Measurements from ENCODE around the gene FGFBP3. TPM values are rescaled to one million over a fixed set of nuclear protein-coding genes. Genes with fewer than 3 reads are reported as not detected.

Gene FGFBP3, protein sequence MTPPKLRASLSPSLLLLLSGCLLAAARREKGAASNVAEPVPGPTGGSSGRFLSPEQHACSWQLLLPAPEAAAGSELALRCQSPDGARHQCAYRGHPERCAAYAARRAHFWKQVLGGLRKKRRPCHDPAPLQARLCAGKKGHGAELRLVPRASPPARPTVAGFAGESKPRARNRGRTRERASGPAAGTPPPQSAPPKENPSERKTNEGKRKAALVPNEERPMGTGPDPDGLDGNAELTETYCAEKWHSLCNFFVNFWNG
- 15.3 TPM for total RNA-seq

GRCh38 chr10:91909117-91909677 lies at the start of gene FGFBP3:
Gene FGFBP3 (minus strand): TSS chr10:91909486. CDS start chr10:91908969, 517 bp downstream.

DNA sequence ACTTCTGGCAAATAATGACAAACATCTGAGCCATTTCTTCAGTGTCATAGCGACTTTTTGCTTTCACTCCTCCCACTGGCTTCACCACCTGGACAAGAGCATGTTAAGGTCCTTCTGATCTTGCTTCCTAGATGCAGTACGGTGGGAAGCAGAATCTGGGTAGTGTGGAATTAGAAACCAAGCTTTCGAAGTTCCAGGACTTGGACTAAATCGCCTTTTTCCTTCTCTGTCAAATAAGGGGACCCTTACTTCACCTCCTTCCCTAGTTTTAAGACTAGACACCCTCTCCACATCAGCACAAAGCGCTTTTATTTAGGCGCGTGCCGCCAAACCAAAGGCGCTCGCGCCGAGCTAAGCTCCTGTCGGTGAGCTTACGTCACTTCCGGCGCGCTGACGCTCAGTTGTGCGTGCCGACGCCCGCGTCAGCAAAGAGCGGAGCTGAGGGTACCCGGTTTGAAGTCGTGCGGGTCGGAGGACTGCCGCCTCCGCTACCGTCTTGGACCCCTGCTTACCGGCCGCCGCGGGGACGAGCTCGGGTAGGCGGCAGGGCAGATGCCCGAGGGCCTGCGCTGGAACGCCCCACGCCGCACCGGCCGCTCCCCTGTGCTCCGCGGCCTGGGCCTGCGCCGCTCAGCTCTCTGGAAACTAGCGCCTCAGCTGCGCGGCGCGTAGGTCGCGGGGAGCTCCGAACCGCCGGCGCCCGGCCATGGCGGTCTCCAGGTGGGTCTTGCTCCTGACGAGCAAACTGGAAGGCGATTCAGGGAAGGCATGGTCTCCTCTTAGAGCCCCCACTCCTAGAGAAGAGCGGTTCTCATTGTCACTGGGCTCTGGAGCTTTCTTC lies 14.3 kb upstream of the FGFBP3 start, which contains the start of gene BTAF1:
Gene BTAF1 (plus strand): TSS at position 400 of the 841 bp plus-strand sequence. CDS start 307 bp downstream, at position 707.

Other genes with a start within 250 kb of the FGFBP3 start
- gene TNKS2, start 111.1 kb downstream of the FGFBP3 start, total RNA-seq: 108 TPM
- gene BTAF1, start 14.3 kb upstream of the FGFBP3 start, total RNA-seq: 106 TPM